ENCODE results near the gene TRPM4. TPM values are rescaled to one million over a fixed set of nuclear protein-coding genes. Genes with fewer than 3 reads are reported as not detected.

TRPM4 gene
- total and polyA plus RNA-seq, 10 of the 15 experiments (the other 5 are each of a cell fraction or from before 2014, with no cell fraction given): 0.10 to 0.64 (median 0.15) TPM; not detected in 7

GRCh38 chr19:49216071-49216470 is 58.5 kb downstream of the TRPM4 start:
- Histone ChIP-seq H2AFZ (ENCODE audit: control insufficient read depth, low read depth, low read length) (no peak overlapping the region), H3K9me3 (replicated peaks; ENCODE audit: control insufficient read depth, insufficient read depth, low read length) (no peaks in the 10 kb centered on the region; the same call in 2 of the 3 replicates), H3K4me2 (ENCODE audit: control insufficient read depth, insufficient read depth) (no peak overlapping the region), H3K79me2 (ENCODE audit: control insufficient read depth, insufficient read depth, low read length) (no peaks in the 10 kb centered on the region), H3K27me3 (replicated peaks in 1 of 2; ENCODE audit: control insufficient read depth in 2 of 2, insufficient read depth in 2 of 2, low read length in 1 of 2) (peaks cover 0 to 2% of the 10 kb centered on the region in 2 experiments; a peak in 1 of 4 replicates), H3K36me3 (ENCODE audit: control insufficient read depth in 2 of 2, insufficient read depth in 2 of 2, low read length in 1 of 2) (no peaks in the 10 kb centered on the region), H3K9ac (ENCODE audit: control insufficient read depth, insufficient read depth, low read length) (no peak overlapping the region), H3K4me1 (ENCODE audit: control insufficient read depth, insufficient read depth, low read length) (peaks cover 3% of the 10 kb centered on the region), H4K20me1 (ENCODE audit: control insufficient read depth, insufficient read depth) (no peaks in the 10 kb centered on the region), H3K4me3 (no peak overlapping the region), H3K27ac (ENCODE audit: control insufficient read depth, insufficient read depth) (no peak overlapping the region)
- TF ChIP-seq JUND (IDR thresholded peaks at IDR 0.05; ENCODE audit: low read depth, low read length): no peak
- no peak for TF ChIP-seq MYC (IDR thresholded peaks at IDR 0.05; ENCODE audit: insufficient read depth, insufficient read length, insufficient replicate concordance, low read length, severe bottlenecking)
- no peak for TF ChIP-seq BMI1 (IDR thresholded peaks at IDR 0.05; ENCODE audit: borderline replicate concordance)
- TF ChIP-seq PAX8 (IDR thresholded peaks at IDR 0.05): no peak
- no peak for TF ChIP-seq ZBTB4 (CRISPR knock-in tag; IDR thresholded peaks at IDR 0.05)
- in situ Hi-C loops (cut with MboI): no loop called here
- no TSS peak for BruUV-seq (replicated peaks)
- RAD21 ChIA-PET (ENCODE audit: unreplicated experiment): no interaction called here
- CTCF ChIA-PET: interaction anchor here (0.9 to 1.5 kb wide), 3 partner anchors 10 to 118 kb away, joined by 5 to 8 read pairs (median 6); no protein-coding TSS in a partner anchor
- FAIRE-seq: no peak
- no peak for DNase-seq (ENCODE audit: low read depth, low spot score)
- POLR2A ChIA-PET: interaction anchor here (0.5 kb wide), 1 partner anchor 236 kb away, joined by 3 read pairs; no protein-coding TSS in a partner anchor
- ATAC-seq: no peak
- SMC1A ChIA-PET (ENCODE audit: uncharacterized antibody, unreplicated experiment): no interaction called here
- 49% methylated on average over 10 of the region's 10 CpGs for WGBS (ENCODE audit: insufficient coverage, insufficient replicate concordance, low lambda C conversion rate, missing lambda C conversion rate)
- intact Hi-C loops (cut with micrococcal nuclease; ENCODE audit: unreplicated experiment): no loop called here
